Neural cell (in vitro differentiated cells): ENCODE data around the gene FRMD1. TPM values are rescaled to one million over a fixed set of nuclear protein-coding genes. Genes with fewer than 3 reads are reported as not detected.

ENCODE experiments used
- H2AFZ ChIP-seq: fragments of 200-600, 300-800 bp; sonication (generic), shearing (Covaris generic); 2 replicates; pipeline ENCODE4 v1.6.0; 2014; ENCODE audit warnings: low read depth, mild to moderate bottlenecking, antibody characterized with exemption, low read length, moderate library complexity
- H3F3A ChIP-seq: fragments of 200-600 bp; shearing (Covaris generic); 2 replicates; pipeline ENCODE4 v1.6.1; 2016; ENCODE audit warnings: mild to moderate bottlenecking, moderate library complexity, mixed read lengths, antibody characterized with exemption, low read length; ENCODE audit not compliant: insufficient read depth, poor library complexity, severe bottlenecking
- H3K27ac ChIP-seq: fragments of 200-600, 300-800 bp; sonication (generic), shearing (Covaris generic); 2 replicates; pipeline ENCODE4 v1.5.1; 2014; ENCODE audit warnings: mild to moderate bottlenecking, low read length, moderate library complexity
- H3K27me3 ChIP-seq: fragments of 300-800, 200-600 bp; sonication (generic), shearing (Covaris generic); 2 replicates; pipeline ENCODE4 v1.6.0; 2014; ENCODE audit warnings: mild to moderate bottlenecking, low read depth, low read length, moderate library complexity; ENCODE audit not compliant: insufficient read depth
- H3K36me3 ChIP-seq: fragments of 300-800, 200-600 bp; sonication (generic), shearing (Covaris generic); 2 replicates; pipeline ENCODE4 v1.5.1; 2014; ENCODE audit warnings: mild to moderate bottlenecking, antibody characterized with exemption, low read length, moderate library complexity; ENCODE audit not compliant: insufficient read depth
- H3K4me2 ChIP-seq: fragments of 300-800, 200-600 bp; sonication (generic), shearing (Covaris generic); 2 replicates; pipeline ENCODE4 v1.6.0; 2014; ENCODE audit warnings: mild to moderate bottlenecking, low read length
- H3K4me3 ChIP-seq: fragments of 300-800, 200-600 bp; sonication (generic), shearing (Covaris generic); 2 replicates; pipeline ENCODE4 v1.5.1; 2014; ENCODE audit warnings: mild to moderate bottlenecking, low read length, moderate library complexity
- H3K79me2 ChIP-seq: fragments of 200-600 bp; shearing (Covaris generic); replicated peaks from 2 replicates; pipeline ENCODE4 v1.6.0; 2014; ENCODE audit warnings: mild to moderate bottlenecking, low read length, moderate library complexity; ENCODE audit not compliant: insufficient read depth
- H3K9ac ChIP-seq: fragments of 300-800, 200-600 bp; sonication (generic), shearing (Covaris generic); 2 replicates; pipeline ENCODE4 v1.6.1; 2016; ENCODE audit warnings: mild to moderate bottlenecking, low read length, mixed read lengths
- H3K9me2 ChIP-seq: fragments of 200-600 bp; shearing (Covaris generic); 2 replicates; pipeline ENCODE4 v1.6.1; 2016; ENCODE audit warnings: mild to moderate bottlenecking, low read length, mixed read lengths; ENCODE audit not compliant: insufficient read depth
- H3K9me3 ChIP-seq: fragments of 200-600, 300-800 bp; sonication (generic), shearing (Covaris generic); 2 replicates; pipeline ENCODE4 v1.6.1; 2016; ENCODE audit warnings: mild to moderate bottlenecking, mixed run types, low read length, moderate library complexity, mixed read lengths
- H4K20me1 ChIP-seq: fragments of 200-600 bp; shearing (Covaris generic); 2 replicates; pipeline ENCODE4 v1.6.1; 2016; ENCODE audit warnings: mild to moderate bottlenecking, mixed run types; ENCODE audit not compliant: insufficient read depth
- CTCF ChIP-seq: fragments of 450-650 bp; IDR thresholded peaks from 2 replicates; pipeline ENCODE4 v1.5.1; 2014; ENCODE audit warnings: antibody characterized with exemption, mild to moderate bottlenecking, moderate library complexity; ENCODE audit not compliant: poor library complexity, severe bottlenecking
- EP300 ChIP-seq: fragments of 450-650 bp; conservative IDR thresholded peaks from 2 replicates; pipeline ENCODE4 v1.6.1; 2014; ENCODE audit warnings: antibody characterized with exemption, mild to moderate bottlenecking, moderate library complexity; ENCODE audit not compliant: poor library complexity, severe bottlenecking
- EZH2 ChIP-seq: fragments of 200-600, 300-800 bp; shearing (Covaris generic), sonication (generic); IDR thresholded peaks from 2 replicates; pipeline ENCODE4 v1.6.1; 2014; ENCODE audit warnings: antibody characterized with exemption, low read length, borderline replicate concordance, mild to moderate bottlenecking; ENCODE audit not compliant: insufficient read depth, poor library complexity, severe bottlenecking
- MXI1 ChIP-seq: fragments of 450-650 bp; conservative IDR thresholded peaks from 2 replicates; pipeline ENCODE4 v1.6.1; 2014; ENCODE audit warnings: antibody characterized with exemption, mild to moderate bottlenecking; ENCODE audit not compliant: poor library complexity, severe bottlenecking
- POLR2AphosphoS5 ChIP-seq: IDR thresholded peaks from 2 replicates; pipeline ENCODE4 v1.6.1; 2012
- RAD21 ChIP-seq: fragments of 450-650 bp; conservative IDR thresholded peaks from 2 replicates; pipeline ENCODE4 v1.6.1; 2014; ENCODE audit warnings: antibody characterized with exemption, mild to moderate bottlenecking, moderate library complexity
- REST ChIP-seq: IDR thresholded peaks from 2 replicates; pipeline ENCODE4 v1.6.1; 2012; ENCODE audit warnings: borderline replicate concordance
- SMC3 ChIP-seq: fragments of 450-650 bp; conservative IDR thresholded peaks from 2 replicates; pipeline ENCODE4 v1.6.1; 2014; ENCODE audit warnings: antibody characterized with exemption, mild to moderate bottlenecking, moderate library complexity; ENCODE audit not compliant: poor library complexity
- TAF1 ChIP-seq: IDR thresholded peaks from 2 replicates; pipeline ENCODE4 v1.6.1; 2012; ENCODE audit warnings: low read depth
- polyA plus RNA-seq: library from polyadenylated mRNA; depleted of rRNA; stranded (reverse); fragments of >200 nt; gene quantifications from 2 replicates; pipeline ENCODE4 v1.2.3, GENCODE V29; 2014

Gene FRMD1
- polyA plus RNA-seq, 1 donor from 2014 or later, result not detected

GRCh38 chr6:168049277-168049676 lies 29.7 kb downstream of the FRMD1 start:
- Histone ChIP-seq H3K27ac (no peak overlapping the region), H3K27me3 (no peaks in the 10 kb centered on the region), H3F3A (no peaks in the 10 kb centered on the region), H3K9me2 (no peaks in the 10 kb centered on the region), H3K9me3 (no peaks in the 10 kb centered on the region), H3K79me2 (no peaks in the 10 kb centered on the region), H3K4me3 (no peak overlapping the region), H4K20me1 (no peaks in the 10 kb centered on the region), H3K36me3 (no peaks in the 10 kb centered on the region), H3K4me2 (no peak overlapping the region), H2AFZ (no peak overlapping the region), H3K9ac (no peak overlapping the region)
- TF ChIP-seq CTCF (no peak), TAF1 (no peak), MXI1 (no peak), EZH2 (no peak), POLR2AphosphoS5 (no peak), REST (no peak)

DNA sequence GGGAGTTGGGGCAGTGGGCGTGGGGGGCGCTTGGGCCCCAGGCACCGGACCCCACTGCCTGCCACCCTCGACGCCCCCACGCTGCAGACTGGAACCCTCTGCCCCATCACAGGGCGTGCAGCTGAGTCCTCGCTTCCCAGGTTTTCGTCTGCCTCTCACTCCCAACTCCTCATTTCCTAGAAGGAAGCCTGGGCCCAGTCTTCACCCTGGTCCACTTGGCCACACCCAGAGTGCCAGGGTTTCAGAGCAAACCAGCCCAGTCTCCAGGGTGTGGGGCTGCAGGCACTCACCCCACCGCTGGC lies 30.3 kb downstream of the FRMD1 start:
- no peaks in the 10 kb centered on the region for H4K20me1 ChIP-seq
- H3K79me2 ChIP-seq, result no peaks in the 10 kb centered on the region
- H3K9me2 ChIP-seq, result no peaks in the 10 kb centered on the region
- no peak overlapping the region for H2AFZ ChIP-seq
- H3K4me3 ChIP-seq, result no peak overlapping the region
- no peak overlapping the region for H3K4me2 ChIP-seq
- no peak overlapping the region for H3K9ac ChIP-seq
- TF ChIP-seq SMC3 (no peak), RAD21 (no peak), EP300 (no peak), MXI1 (no peak), CTCF (no peak), REST (no peak), POLR2AphosphoS5 (no peak), TAF1 (no peak), EZH2 (no peak)
- no peaks in the 10 kb centered on the region for H3K9me3 ChIP-seq
- no peaks in the 10 kb centered on the region for H3F3A ChIP-seq
- no peak overlapping the region for H3K27ac ChIP-seq
- no peaks in the 10 kb centered on the region for H3K36me3 ChIP-seq
- H3K27me3 ChIP-seq, result no peaks in the 10 kb centered on the region
